HG03175 (cell line): ENCODE results near the gene SSUH2.
A peak's percentile ranks its signal among the peaks of the same experiment; 100 is the strongest.
"Not testable (repeated sequence)": the region's sequence is repeated elsewhere in the genome, so short reads cannot be mapped to it uniquely, and the experiment has no call there.

Source experiments
- ATAC-seq: cut with Tn5 transposase; IDR thresholded peaks from one replicate; pipeline ENCODE4 v1.9.1; 2021; ENCODE audit warnings: mild to moderate bottlenecking, moderate library complexity; ENCODE audit not compliant: unreplicated experiment

The SSUH2 gene

GRCh38 chr3:8589880-8590556 is 54.6 kb downstream of the SSUH2 start:
- no peak for ATAC-seq

- ATAC-seq: no peak
These were observed 59.9 kb downstream of the SSUH2 start for GRCh38 chr3:8584661-8585060.

DNA sequence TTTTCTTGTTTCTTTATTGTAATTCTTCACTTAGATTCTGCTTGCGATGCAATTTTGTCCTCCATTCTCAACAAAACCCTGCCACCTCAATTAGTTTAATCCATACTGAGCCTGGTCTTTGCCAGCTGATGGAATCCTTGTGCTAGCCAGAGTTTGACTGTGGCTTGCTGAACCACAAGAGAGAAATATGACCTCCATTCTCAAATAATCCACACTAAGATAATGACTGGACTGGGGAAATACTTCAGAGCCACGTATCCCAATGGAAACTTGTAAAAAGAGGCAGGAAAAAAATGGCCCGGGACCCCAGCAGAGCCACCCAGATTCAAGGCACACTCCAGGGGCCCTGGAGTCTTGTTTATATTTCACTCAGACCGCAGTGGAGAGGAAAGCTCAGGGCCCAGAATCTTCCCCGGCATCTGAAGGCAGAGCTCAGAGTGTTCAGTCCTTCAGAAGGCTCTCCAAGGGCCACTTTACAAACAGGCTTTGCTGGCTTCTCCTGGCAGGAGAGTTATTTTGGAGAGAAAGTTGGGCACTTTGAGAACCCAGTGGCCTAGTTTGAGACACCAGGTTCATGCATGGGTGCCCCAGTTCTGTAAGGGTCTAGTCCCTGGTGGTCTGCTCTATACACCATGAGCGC is 62.7 kb downstream of the SSUH2 start:
- ATAC-seq: no peak

DNA sequence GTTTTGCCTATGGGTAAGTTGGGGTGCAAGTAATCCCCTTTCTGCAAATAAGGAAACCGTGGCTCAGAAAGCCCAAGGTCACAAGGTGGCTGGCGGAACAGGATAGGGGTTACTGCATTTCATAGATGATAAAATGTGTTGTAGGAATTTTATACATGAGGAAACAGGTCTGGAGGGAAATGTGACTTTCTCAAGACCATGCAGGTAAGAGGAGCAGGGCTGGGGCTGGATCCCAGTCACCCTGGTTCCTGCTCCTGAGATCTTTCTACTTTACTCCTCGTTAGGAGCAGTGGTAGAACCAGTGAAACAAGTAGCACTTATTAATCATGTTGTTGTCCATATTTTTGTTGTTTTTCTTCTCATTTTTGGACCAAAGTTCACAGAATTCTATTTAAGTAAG is 63.2 kb downstream of the SSUH2 start:
- ATAC-seq: no peak

DNA sequence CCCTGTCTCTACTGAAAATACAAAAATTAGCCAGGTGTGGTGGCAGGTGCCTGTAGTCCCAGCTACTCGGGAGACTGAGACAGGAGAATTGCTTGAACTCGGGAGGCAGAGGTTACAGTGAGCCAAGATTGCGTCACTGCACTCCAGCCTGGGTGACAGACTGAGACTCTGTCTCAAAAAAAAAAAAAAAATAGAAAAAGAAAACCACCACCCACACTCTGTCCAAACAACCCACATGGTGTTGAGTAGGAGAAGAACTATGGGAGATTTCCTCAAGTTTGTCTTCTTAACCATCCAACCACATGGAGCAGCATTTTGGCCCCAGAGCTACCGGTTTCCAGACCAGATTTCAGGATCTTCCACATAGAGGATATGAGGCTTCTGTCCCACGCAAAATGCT is 64.2 kb downstream of the SSUH2 start:
- ATAC-seq: not testable (repeated sequence)

DNA sequence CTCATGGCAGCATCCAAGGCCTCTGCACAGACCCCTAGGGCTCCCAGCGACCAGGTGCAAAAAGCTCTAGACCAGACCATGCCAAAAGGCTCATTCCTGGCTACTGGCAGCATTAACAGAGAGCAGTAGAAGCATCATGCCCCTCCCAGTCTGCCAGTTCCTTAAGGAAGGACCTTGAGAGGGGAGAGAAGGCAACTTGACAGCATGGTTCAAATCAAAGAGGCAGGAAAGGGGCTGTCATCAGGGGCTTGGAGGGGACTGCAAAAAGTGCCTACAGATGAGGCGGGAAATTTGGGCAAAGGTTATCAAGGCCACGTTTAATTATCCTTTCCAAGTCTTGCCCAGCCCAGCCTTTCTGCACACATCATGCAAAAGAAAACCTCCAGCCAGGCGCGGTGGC is 64.7 kb downstream of the SSUH2 start:
- ATAC-seq: no peak

DNA sequence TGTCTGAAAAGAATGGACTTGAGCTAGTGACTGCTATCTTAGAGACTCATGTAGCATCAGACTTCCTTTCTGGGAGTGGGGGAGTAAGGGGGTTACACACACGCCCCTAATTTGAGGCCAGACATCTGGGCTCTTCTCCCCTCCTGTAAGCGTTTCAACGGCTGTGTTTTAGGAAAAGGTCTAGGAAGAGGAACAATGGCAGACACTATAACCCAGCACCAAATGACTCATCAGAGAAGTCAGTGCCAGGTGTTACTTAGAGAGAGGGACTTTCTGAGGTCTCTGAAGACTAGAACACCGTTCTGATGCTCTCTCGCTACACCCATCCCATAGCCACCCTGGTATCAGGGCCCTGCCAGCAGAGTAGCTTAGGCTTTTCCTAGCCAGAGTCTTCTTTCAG is 65.5 kb downstream of the SSUH2 start:
- ATAC-seq: peak; percentile 95

- ATAC-seq: no peak
These were observed 66.3 kb downstream of the SSUH2 start for GRCh38 chr3:8578282-8578681.

DNA sequence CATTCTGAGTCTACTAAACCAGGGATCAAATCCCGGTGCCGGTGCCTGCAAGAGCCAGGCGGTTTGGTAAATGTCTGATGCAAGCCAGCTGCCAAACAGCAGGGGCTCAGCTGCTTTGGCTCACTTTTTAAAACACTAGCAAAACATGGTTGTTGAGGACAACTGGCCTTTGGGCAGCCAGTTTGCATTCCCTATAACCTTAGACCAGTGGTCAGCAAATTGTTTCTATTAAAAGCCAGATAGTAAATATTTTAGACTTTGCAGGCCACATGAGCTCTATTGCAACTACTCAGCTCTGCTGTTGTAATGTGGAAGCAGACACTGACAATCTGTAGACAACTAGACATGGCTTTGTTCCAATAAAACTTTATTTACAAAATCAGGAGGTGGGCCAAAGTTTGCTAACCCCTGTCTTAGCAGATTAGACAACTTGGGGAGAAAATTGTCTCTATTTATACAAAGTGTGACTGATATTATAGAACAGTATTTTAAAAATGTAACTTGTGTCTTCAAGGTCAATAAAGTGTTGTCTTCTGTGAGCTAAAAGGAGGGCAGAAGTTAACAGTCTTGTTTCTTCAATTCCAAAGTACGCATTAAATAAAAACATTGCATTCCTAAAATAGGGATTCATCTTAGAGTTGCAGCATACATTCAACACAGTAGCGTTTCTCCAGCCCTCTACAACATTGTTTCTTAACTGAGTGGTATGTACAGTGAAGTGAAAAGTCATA is 67.6 kb downstream of the SSUH2 start:
- no peak for ATAC-seq

DNA sequence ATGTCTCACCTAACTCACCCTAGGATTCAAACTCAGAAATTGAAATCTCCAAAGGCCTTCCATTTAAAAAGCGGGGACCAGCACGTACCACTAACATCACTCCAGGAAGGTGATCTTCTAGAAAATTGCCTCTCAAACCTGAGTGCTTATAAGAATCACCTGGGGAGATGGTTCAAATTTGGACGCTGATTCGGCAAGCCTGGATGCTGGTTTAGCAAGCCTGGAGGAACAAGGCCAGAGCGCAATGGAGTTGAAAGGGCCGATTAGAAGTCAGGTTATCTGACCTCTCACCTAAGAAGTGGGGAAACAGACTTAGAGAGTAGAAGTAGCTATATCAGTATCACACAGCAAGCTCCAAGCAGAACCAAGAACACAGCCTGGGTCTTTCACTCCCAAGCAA is 68.2 kb downstream of the SSUH2 start:
- ATAC-seq: no peak

- no peak for ATAC-seq
These were observed 69.1 kb downstream of the SSUH2 start for GRCh38 chr3:8575364-8576104.

- no peak for ATAC-seq
These were observed 69.8 kb downstream of the SSUH2 start for GRCh38 chr3:8574670-8575322.

DNA sequence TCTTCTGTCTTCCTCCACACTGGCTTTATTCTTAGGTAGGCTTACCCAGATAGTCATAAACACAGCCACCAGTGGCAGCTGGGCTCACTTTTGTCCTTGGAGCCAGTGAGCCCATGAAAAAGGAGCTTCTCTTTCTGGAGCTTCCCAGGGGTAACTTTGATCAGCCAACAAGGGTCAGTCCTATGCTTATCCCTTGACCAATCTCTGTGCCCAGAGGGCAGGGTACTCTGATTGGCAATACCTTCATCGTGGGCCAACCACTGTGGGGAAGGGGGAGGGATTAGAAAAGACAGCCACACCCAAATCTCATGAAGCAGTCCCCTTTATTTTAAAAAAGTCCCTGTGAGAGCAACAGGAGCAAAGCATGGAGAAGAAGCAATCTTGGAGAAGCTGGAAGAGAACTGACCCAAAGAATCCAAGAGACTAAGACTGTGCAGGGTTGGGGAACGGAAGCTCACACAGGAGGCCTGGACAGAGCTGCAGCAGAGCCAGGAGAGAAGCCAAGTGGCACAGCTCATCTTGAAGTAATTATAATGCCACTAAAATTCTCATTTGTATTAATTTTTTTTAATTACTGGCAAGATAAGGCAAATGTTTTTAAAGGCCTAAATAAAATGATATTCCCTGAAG is 70.4 kb downstream of the SSUH2 start:
- no peak for ATAC-seq

DNA sequence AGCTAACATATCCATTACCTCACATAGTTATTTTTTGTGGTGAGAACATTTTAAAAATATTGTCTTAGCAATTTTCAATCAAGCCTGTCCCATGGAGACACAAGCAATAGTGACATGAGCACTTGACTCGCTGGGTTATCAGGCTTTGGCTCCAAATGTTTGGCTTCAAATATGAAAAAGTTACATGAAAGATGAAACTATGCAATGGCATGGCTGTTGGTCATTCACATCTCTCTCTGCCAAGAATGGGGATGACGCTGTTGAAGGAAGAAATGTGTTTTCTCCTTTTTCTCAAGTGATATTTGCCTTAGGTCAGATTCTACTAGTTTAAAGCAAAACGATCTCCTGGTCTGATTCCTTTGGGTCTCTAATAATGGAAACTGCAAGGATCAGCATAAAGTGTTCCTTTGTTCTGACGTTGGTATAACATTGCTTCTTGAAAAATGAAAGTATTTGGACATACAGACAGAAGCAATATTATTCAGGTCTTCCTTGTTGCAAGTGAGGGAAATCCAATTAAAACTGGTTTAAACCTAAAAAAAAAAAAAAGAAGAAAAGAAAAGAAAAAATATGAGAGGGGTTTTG is 71.2 kb downstream of the SSUH2 start:
- ATAC-seq: no peak

- ATAC-seq: no peak
These were observed 73.3 kb downstream of the SSUH2 start for GRCh38 chr3:8571256-8571655.
